ENCODE results near the gene FGF14.
A peak's percentile ranks its signal among the peaks of the same experiment; 100 is the strongest.

The FGF14 gene

DNA sequence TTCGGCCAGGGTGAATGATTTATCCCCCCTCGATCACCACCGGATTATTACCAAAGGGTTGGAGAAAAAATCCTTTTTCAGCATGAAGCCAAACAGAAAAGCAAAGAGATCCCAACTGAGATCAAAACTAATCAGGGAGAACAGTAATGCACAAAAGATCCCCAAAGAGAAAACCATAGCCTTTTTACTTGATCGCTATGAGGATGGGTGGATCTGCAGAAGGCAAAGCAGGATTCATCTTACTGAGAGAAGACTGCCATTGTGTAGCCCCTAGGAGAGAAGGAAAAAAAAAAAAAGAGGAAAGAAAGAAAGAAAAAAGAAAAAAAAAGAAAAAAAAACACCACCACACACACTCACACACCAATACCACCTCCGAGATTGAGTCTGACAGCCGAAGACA, at the start of gene FGF14:
Gene FGF14 (minus strand): TSS at position 283 of the 400 bp plus-strand sequence.
- no peak for DNase-seq

DNA sequence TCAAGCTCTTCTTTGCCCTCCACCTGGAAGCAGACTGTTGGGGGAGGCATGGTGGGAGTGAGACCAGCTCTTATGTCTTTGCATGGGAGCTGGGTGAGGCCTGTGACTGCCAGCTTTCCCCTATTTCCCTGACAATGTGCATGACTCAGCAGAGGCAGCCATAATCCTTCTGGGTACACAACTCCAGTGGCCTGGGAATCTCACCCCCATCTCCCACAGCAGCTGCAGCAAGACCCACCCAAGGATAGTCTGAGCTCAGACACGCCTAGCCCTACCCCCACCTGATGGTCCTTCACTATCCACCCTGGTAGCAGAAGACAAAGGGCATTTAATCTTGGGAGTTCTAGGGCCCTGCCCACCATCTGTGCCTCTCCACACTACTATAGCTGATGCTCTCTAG, 41.4 kb upstream of the FGF14 start:
- DNase-seq = no peak

GRCh38 chr13:102441085-102441484, 39.2 kb upstream of the FGF14 start:
- DNase-seq = no peak

DNA sequence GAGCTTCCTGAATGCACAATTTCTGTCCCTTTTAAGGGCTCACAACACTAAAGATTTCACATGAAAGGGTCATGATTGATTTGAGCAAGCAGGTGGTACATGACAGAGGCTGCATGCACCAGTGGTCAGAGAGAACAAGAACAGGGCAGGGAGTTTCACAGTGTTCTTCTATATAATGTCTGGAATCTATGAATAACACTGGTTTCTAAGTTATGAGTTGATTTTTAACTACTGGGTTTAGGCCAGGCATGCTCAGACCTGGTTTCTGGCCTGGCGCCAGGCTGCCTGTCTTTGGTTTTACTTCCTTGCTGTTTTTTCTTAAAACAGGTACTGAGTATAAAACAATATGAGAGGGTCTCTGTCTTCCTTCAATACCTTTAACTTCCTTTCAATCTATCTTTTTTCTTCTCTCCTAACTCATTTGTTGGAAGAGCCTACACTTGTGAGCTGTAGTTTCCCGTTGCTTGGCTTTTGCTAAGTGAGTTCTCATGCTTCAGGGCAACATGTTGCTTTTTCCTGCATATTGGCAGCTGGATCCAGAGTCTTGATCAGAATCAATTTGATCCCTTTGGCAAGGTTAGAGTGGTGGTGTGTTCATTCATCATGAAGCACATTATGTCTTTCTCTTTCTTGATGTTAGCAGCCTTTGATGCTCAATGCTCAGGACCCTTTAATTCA, 38.5 kb upstream of the FGF14 start:
- no peak for DNase-seq

- DNase-seq = no peak
Observed at GRCh38 chr13:102422690-102423089, 20.8 kb upstream of the FGF14 start.

DNA sequence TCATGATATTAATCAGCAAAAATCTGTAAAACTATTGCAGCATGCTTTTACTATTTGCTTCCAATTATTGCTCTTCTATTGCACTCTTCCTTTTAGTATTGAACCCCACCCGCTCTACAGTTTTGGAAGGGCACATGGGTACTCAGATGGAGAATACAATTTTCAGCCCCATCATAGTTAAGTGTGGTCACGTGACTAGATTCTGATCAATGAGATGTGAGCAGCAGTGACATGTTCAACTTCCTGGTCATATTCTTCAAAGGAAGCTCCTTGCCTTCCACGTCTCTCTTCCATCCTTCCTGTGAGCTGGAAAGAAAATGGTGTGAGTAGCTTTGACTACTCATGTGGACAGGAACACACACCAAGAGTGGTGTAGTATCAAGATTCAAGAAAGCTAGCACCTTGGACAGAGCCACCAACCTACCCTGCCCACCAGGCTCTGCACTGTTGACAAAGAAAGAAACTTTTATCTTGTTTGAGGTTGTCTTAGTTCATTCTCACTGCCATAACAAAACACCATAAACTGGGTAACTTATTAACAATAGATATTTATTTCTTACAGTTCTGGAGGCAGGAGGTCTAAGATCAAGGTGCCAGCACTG, 3.8 kb upstream of the FGF14 start:
- DNase-seq = no peak

DNA sequence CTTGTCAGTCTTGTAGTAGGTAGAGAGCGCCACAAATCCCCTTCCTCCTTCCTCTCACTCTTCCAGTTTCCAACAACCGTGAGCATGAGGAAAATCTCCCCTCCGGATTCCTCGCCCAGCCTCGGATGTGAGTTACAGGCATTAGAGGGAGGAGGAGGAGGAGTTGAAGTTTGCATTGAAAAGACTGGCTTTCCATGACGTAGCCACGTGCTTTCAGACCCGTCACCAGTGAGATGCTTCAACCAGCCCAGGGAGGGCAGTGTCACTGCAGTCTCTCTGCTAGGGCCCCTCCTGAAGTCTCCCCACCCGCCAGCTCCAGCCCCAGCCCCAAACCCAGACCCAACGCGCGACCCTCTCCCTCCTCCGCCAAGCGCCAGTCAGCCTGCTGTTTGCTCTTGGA, 442 bp upstream of the FGF14 start:
- peak; percentile 13 to 66 for DNase-seq

DNA sequence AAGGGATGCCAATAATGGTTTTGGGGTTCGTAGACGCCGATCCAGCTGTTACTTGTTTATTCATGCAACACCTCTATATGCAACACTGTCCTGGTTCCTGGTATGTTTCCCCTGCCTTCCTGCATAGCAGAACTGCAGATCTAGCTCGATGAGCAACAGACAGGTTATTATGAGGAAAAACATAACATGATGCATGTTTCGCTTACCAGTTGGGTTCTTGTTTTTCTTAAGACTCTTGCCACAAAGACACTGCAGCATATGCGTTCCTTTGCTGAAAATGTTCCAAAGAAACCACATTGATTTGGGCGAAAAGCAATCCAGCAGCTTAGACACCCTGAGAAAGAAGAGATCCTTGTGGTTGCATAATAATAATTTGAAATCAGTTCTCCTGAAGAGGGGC, 583 bp downstream of the FGF14 start:
- no peak for DNase-seq

- peak in 1 of 2 donors; percentile 13 for DNase-seq
Observed at GRCh38 chr13:102400675-102401145, 1.1 kb downstream of the FGF14 start.

GRCh38 chr13:102399791-102400674, 1.8 kb downstream of the FGF14 start:
- DNase-seq = no peak

DNA sequence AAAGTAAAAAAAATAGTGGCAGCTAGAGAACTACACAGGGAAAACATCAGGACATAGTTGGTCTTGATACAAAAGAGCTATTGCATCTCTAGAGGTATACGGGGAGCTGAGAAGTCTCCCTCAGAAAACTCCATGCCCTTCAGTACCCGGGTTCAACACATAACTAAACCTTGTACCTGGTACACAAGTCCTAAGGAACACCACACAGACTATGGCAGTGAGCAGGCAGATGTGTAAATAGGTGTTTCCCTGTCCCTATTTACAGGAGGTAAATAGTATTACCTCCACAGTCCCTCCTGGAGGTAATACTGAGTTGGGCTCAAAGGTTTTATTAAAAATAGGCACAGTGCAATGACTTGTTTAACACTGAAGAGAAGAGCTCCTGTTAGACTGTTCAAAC, 5.9 kb downstream of the FGF14 start:
- DNase-seq = no peak

- no peak for DNase-seq
Observed at GRCh38 chr13:102395174-102395573, 6.7 kb downstream of the FGF14 start.

- peak; percentile 79 to 87 for DNase-seq
Observed at GRCh38 chr13:102394158-102395053, 7.4 kb downstream of the FGF14 start.

- no peak for DNase-seq
Observed at GRCh38 chr13:102392481-102393209, 9.2 kb downstream of the FGF14 start.

- no peak for DNase-seq
Observed at GRCh38 chr13:102386461-102386860, 15.4 kb downstream of the FGF14 start.

DNA sequence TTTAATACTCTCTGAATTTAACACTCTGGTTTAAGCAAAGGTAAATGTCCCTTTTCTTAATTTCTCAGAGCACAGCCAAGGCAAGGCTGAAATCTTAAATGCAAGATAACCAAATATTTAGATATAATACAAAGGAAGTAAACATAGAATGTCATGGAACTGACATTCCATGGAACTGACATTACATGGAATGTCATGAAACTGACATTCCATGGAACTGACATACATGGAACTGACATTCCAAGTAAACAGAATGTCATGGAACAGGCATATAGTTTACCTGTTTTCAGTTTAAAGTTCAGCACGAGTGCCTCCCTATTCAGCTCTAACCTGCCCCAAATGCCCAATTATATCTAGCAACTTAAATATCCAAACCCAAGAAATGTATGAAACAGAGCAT, 21.8 kb downstream of the FGF14 start:
- DNase-seq = no peak

DNA sequence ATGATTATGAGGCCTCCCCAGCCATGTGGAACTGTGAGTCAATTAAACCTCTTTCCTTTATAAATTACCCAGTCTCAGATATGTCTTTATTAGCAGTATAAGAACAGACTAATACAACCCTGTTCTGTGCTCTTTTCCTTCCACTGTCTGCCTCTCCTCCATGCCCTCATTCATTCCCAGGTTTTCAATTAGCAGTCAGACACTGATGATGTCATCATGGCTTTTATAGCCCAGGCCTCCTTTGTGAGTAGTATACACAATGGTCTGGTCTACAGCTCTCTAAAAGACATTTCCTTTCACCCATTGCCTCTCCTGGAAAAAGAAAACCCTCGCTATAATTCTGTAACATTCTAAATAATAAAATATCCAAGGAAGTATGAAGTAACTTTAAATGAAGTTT, 25.5 kb downstream of the FGF14 start:
- no peak for DNase-seq

- DNase-seq = no peak
Observed at GRCh38 chr13:102374726-102375125, 27.1 kb downstream of the FGF14 start.

DNA sequence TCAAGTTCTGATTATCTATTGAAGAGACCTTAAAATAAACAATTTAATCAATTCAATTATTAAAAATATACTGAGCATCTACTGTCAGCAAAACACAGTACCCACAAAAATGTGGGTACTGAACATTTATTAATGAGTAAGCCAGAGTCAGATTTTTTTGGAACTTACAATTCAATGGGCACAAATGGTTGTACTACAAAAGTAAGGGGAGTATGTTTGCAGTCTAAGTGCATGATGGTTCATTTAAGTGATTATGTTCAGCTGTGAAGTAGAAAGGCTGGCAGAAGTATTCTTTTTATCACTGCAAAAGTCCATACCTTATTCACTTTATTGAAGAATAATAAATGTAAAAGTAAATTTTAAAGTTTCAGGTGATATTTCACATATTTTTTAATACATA, 27.6 kb downstream of the FGF14 start:
- DNase-seq = no peak

DNA sequence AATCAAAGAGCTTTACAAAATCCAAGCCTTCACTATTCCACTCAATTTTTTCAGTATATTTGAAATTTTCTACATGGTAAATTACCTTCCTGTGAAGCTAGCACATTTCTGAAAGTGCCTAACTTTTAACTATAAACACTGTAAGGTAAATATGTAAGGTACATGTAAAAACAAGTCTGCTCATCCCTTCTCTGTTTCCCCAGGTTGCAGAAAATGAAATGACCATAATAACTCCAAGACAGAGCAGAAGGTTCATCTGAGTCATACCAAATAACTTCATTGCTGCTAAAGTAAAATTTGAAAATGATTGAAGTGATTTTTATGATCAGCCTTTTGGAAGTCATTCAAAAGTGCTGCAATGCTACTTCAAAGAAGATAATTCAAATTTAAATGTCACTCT, 28.6 kb downstream of the FGF14 start:
- no peak for DNase-seq

- no peak for DNase-seq
Observed at GRCh38 chr13:102369302-102369701, 32.5 kb downstream of the FGF14 start.

DNA sequence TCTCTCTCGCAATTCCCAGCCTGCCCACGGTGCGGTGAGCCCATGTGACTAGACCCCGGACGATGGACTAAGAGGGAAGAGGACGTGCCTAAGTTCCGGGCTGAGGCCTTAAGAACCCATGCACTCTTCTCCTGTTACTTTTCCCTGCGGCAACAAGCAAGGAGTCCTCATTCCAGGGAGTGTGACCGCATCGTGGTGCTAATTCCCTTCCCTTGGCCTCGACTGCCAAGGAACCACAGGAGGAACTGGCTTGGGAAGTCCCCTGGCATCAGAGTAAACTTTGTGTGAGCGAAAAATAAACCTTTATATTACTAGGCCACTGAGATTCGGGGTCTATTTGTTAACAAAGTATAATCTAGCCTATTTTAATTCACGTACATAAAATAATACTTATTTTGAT, 34.0 kb downstream of the FGF14 start:
- no peak for DNase-seq

Data from hippocampal formation (tissue), 2 donors.